Upper lobe of left lung (tissue), 4 donors: ENCODE data around the gene MAGEA9B.
"Not testable (repeated sequence)": the region's sequence is repeated elsewhere in the genome, so short reads cannot be mapped to it uniquely, and the experiment has no call there.

Experiments used
- EP300 ChIP-seq, 4 donors: sonication (generic); formaldehyde crosslinking; IDR thresholded peaks; one replicate each; pipeline ENCODE4 v1.5.1; 2017; ENCODE audit warnings: antibody characterized with exemption in 4 of 4, control low read depth in 2 of 4
- POLR2A ChIP-seq, 4 donors: fragments of 450-650 bp; IDR thresholded peaks; one replicate each; pipeline ENCODE4 v1.5.1; 2016 to 2017; ENCODE audit warnings: antibody characterized with exemption in 4 of 4, mild to moderate bottlenecking in 2 of 4
- POLR2AphosphoS5 ChIP-seq, 2 donors: sonication (generic); formaldehyde crosslinking; IDR thresholded peaks; one replicate each; pipeline ENCODE4 v1.5.1; 2017; ENCODE audit warnings: antibody characterized with exemption in 2 of 2
- TF ChIP-seq, protein P1 (sequence below), 6 experiments: fragments of 450-650 bp in 4 of 6; fragments of 200-600 bp in 2 of 6; sonication (generic) in 2 of 6; IDR thresholded peaks; one replicate each; pipeline ENCODE4 v1.5.1; 2016 to 2019; ENCODE audit warnings: antibody characterized with exemption in 6 of 6

DNA sequence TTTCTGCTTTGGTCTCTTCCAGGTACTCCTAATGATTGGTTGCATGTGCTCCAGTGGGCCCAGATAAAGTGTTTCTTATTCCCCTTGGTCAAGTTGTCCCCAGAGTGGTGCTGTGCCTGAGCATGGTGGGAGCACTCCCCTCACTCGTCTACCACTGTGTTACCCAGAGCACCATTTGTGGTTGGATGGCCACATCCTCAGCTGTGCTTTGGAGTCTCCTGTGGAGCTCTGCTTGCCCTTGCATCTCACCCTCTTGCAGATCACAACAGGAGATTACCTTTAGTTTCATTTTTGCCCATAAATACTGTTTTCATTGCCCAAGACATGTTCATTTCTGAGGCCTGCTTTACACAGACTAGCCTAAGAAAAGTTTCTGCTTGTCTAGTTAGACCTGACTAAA is 36.8 kb downstream of the MAGEA9B start:
- TF ChIP-seq, protein P1, sequence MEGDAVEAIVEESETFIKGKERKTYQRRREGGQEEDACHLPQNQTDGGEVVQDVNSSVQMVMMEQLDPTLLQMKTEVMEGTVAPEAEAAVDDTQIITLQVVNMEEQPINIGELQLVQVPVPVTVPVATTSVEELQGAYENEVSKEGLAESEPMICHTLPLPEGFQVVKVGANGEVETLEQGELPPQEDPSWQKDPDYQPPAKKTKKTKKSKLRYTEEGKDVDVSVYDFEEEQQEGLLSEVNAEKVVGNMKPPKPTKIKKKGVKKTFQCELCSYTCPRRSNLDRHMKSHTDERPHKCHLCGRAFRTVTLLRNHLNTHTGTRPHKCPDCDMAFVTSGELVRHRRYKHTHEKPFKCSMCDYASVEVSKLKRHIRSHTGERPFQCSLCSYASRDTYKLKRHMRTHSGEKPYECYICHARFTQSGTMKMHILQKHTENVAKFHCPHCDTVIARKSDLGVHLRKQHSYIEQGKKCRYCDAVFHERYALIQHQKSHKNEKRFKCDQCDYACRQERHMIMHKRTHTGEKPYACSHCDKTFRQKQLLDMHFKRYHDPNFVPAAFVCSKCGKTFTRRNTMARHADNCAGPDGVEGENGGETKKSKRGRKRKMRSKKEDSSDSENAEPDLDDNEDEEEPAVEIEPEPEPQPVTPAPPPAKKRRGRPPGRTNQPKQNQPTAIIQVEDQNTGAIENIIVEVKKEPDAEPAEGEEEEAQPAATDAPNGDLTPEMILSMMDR (IDR thresholded peaks at IDR 0.05) = not testable (repeated sequence)
- TF ChIP-seq POLR2A, EP300, POLR2AphosphoS5 (IDR thresholded peaks at IDR 0.05): not testable (repeated sequence)
